GM12878 (cell line): Measurements from ENCODE around the gene DUOX1. TPM values are rescaled to one million over a fixed set of nuclear protein-coding genes. Genes with fewer than 3 reads are reported as not detected.
A peak's percentile ranks its signal among the peaks of the same experiment; 100 is the strongest.

ENCODE experiments used
- ATF7 ChIP-seq: fragments of 450-650 bp; IDR thresholded peaks from 2 replicates; pipeline ENCODE4 v1.6.1; 2016; ENCODE audit warnings: low read depth, mild to moderate bottlenecking
- BHLHE40 ChIP-seq, 2 experiments: fragments of 450-650 bp in 1 of 2; IDR thresholded peaks; 2 replicates each; pipeline ENCODE4 v1.6.1; 2011 to 2017; ENCODE audit warnings: low read depth in 2 of 2, borderline replicate concordance in 1 of 2, improper control_type of control experiment in 1 of 2, low read length in 1 of 2, mild to moderate bottlenecking in 1 of 2
- E4F1 ChIP-seq: fragments of 450-650 bp; IDR thresholded peaks from 2 replicates; pipeline ENCODE4 v1.6.1; 2018; ENCODE audit warnings: borderline replicate concordance, mild to moderate bottlenecking; ENCODE audit not compliant: partially characterized antibody
- EGR1 ChIP-seq, 2 experiments: IDR thresholded peaks; 1 replicate in 1 of 2; 2 replicates in 1 of 2; pipeline ENCODE4 v1.6.1; 2011 to 2012; ENCODE audit warnings: low read depth in 2 of 2, low read length in 2 of 2, borderline replicate concordance in 1 of 2, mild to moderate bottlenecking in 1 of 2, moderate library complexity in 1 of 2
- ETV6 ChIP-seq, 2 experiments: fragments of 450-650 bp in 1 of 2; IDR thresholded peaks in 1 of 2; conservative IDR thresholded peaks in 1 of 2; 2 replicates each; pipeline ENCODE4 v1.6.1; 2014; ENCODE audit warnings: antibody characterized with exemption in 1 of 2, borderline replicate concordance in 1 of 2, low read depth in 1 of 2, mild to moderate bottlenecking in 1 of 2, moderate library complexity in 1 of 2
- GATAD2B ChIP-seq: fragments of 450-650 bp; conservative IDR thresholded peaks from 2 replicates; pipeline ENCODE4 v1.6.1; 2017; ENCODE audit warnings: low read depth, mild to moderate bottlenecking, moderate library complexity
- HCFC1 ChIP-seq: fragments of 150-350 bp; IDR thresholded peaks from 2 replicates; pipeline ENCODE4 v1.6.1; 2014; ENCODE audit warnings: low read length
- IRF5 ChIP-seq: fragments of 450-650 bp; IDR thresholded peaks from 2 replicates; pipeline ENCODE4 v1.6.1; 2017; ENCODE audit warnings: borderline replicate concordance
- KLF5 ChIP-seq: fragments of 450-650 bp; IDR thresholded peaks from 2 replicates; pipeline ENCODE4 v1.6.1; 2014; ENCODE audit warnings: mild to moderate bottlenecking; ENCODE audit not compliant: partially characterized antibody
- NBN ChIP-seq: fragments of 450-650 bp; IDR thresholded peaks from 2 replicates; pipeline ENCODE4 v1.6.1; 2016
- NR2F1 ChIP-seq: fragments of 450-650 bp; conservative IDR thresholded peaks from 2 replicates; pipeline ENCODE4 v1.6.1; 2017; ENCODE audit warnings: mild to moderate bottlenecking
- PAX5 ChIP-seq: IDR thresholded peaks from 2 replicates; pipeline ENCODE4 v1.6.1; 2011; ENCODE audit warnings: low read depth, low read length, borderline replicate concordance
- PAX8 ChIP-seq: fragments of 450-650 bp; IDR thresholded peaks from 2 replicates; pipeline ENCODE4 v1.6.1; 2017; ENCODE audit warnings: mild to moderate bottlenecking, moderate library complexity
- RELB ChIP-seq: fragments of 450-650 bp; IDR thresholded peaks from 2 replicates; pipeline ENCODE4 v1.6.1; 2017; ENCODE audit warnings: low read depth, mild to moderate bottlenecking, moderate library complexity
- RFX5 ChIP-seq: IDR thresholded peaks from 2 replicates; pipeline ENCODE4 v1.6.1; 2011; ENCODE audit warnings: low read depth, low read length, improper control_type of control experiment
- ZNF622 ChIP-seq: fragments of 450-650 bp; IDR thresholded peaks from 2 replicates; pipeline ENCODE4 v1.6.1; 2017; ENCODE audit warnings: mild to moderate bottlenecking, inconsistent platforms
- polyA plus RNA-seq, 11 experiments: library from polyadenylated mRNA; depleted of rRNA in 4 of 11; unstranded in 6 of 11; stranded (reverse) in 5 of 11; fragments of >200 nt; fragmentation: Nextera tagmentation in 4 of 11; fragmentation: Illumina TruSeq in 1 of 11; extraction: Ambion mirVana in 4 of 11; extraction: Trizol in 1 of 11; gene quantifications; 1 replicate in 1 of 11; 2 replicates in 10 of 11; pipeline versions ENCODE4 v1.2.1 to v1.2.3, GENCODE V29; 2011 to 2016; ENCODE audit warnings: inconsistent platforms in 2 of 11, missing spikeins in 2 of 11, low read depth in 1 of 11
- total RNA-seq, 4 experiments: library from RNA; depleted of rRNA in 3 of 4; stranded (reverse); fragments of >200 nt in 3 of 4; fragmentation: Illumina TruSeq in 1 of 4; extraction: Trizol in 1 of 4; gene quantifications; 2 replicates each; pipeline versions ENCODE4 v1.2.1 to v1.2.3, GENCODE V29; 2013 to 2021
- TF ChIP-seq, protein P1 (sequence below): fragments of 450-650 bp; IDR thresholded peaks from 2 replicates; pipeline ENCODE4 v1.6.1; 2017; ENCODE audit warnings: mild to moderate bottlenecking, moderate library complexity

Gene DUOX1
- total and polyA plus RNA-seq, 10 of the 15 experiments (the other 5 are each of a cell fraction or from before 2014, with no cell fraction given) = 0.02 to 2.1 (median 0.26) TPM; not detected in 3

- peak; percentile 33; the same call in 1 of the 2 replicates for TF ChIP-seq HCFC1
- no peak for TF ChIP-seq PAX8
- no peak for TF ChIP-seq ZNF622
- no peak for TF ChIP-seq IRF5
- no peak for TF ChIP-seq BHLHE40 (IDR thresholded peaks at IDR 0.05; ENCODE audit: borderline replicate concordance in 1 of 2, low read depth in 2 of 2, low read length in 1 of 2)
- no peak for TF ChIP-seq GATAD2B
- no peak for TF ChIP-seq NR2F1
- TF ChIP-seq ATF7 = no peak
- TF ChIP-seq RELB = no peak
- no peak for TF ChIP-seq E4F1
- TF ChIP-seq RFX5 = no peak
- TF ChIP-seq PAX5 = 0 out of 2 replicates have a peak, but pooled peaks have one; percentile 39
- TF ChIP-seq, protein P1, sequence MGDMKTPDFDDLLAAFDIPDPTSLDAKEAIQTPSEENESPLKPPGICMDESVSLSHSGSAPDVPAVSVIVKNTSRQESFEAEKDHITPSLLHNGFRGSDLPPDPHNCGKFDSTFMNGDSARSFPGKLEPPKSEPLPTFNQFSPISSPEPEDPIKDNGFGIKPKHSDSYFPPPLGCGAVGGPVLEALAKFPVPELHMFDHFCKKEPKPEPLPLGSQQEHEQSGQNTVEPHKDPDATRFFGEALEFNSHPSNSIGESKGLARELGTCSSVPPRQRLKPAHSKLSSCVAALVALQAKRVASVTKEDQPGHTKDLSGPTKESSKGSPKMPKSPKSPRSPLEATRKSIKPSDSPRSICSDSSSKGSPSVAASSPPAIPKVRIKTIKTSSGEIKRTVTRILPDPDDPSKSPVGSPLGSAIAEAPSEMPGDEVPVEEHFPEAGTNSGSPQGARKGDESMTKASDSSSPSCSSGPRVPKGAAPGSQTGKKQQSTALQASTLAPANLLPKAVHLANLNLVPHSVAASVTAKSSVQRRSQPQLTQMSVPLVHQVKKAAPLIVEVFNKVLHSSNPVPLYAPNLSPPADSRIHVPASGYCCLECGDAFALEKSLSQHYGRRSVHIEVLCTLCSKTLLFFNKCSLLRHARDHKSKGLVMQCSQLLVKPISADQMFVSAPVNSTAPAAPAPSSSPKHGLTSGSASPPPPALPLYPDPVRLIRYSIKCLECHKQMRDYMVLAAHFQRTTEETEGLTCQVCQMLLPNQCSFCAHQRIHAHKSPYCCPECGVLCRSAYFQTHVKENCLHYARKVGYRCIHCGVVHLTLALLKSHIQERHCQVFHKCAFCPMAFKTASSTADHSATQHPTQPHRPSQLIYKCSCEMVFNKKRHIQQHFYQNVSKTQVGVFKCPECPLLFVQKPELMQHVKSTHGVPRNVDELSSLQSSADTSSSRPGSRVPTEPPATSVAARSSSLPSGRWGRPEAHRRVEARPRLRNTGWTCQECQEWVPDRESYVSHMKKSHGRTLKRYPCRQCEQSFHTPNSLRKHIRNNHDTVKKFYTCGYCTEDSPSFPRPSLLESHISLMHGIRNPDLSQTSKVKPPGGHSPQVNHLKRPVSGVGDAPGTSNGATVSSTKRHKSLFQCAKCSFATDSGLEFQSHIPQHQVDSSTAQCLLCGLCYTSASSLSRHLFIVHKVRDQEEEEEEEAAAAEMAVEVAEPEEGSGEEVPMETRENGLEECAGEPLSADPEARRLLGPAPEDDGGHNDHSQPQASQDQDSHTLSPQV = no peak
- TF ChIP-seq NBN = no peak; the same call in 1 of the 2 replicates
- TF ChIP-seq ETV6 (conservative IDR thresholded peaks at IDR 0.05 in 1 of 2, IDR thresholded peaks at IDR 0.05 in 1 of 2; ENCODE audit: borderline replicate concordance in 1 of 2, low read depth in 1 of 2) = no peak
- TF ChIP-seq KLF5 = no peak
- TF ChIP-seq EGR1 (IDR thresholded peaks at IDR 0.05; ENCODE audit: borderline replicate concordance in 1 of 2, low read depth in 2 of 2, low read length in 2 of 2) = no peak
Measured at GRCh38 chr15:45200799-45201556, 71.2 kb downstream of the DUOX1 start (continued).
